SK-N-SH (cell line): Measurements from ENCODE around the gene NUS1. TPM values are rescaled to one million over a fixed set of nuclear protein-coding genes. Genes with fewer than 3 reads are reported as not detected.
A peak's percentile ranks its signal among the peaks of the same experiment; 100 is the strongest.

Experiments
- CTCF ChIA-PET: fragments of 300-600, 350-600 bp; formaldehyde crosslinking; extraction: SDS; loops from one replicate; lab custom pipeline; 2021; lab: Yijun Ruan, JAX
- POLR2A ChIA-PET: fragments of 350-600 bp; sonication (Branson Sonifier 250); formaldehyde crosslinking; extraction: SDS; loops from one replicate; lab custom pipeline; 2020; ENCODE audit warnings: antibody characterized with exemption, inconsistent platforms; lab: Yijun Ruan, JAX
- DNase-seq: peaks from one replicate; pipeline ENCODE4 v3.0.0; 2012
- H2AFZ ChIP-seq: fragments of 200-600 bp; sonication (generic); 2 replicates; pipeline ENCODE4 v1.8.1; 2016; ENCODE audit warnings: antibody characterized with exemption, mild to moderate bottlenecking, low read depth
- H3F3A ChIP-seq: fragments of 200-600 bp; sonication (generic); replicated peaks from 2 replicates; pipeline ENCODE3; 2016; ENCODE audit warnings: antibody characterized with exemption, mild to moderate bottlenecking; ENCODE audit not compliant: insufficient read depth
- H3K27ac ChIP-seq, 2 experiments: fragments of 200-500 bp in 1 of 2; fragments of 200-600 bp in 1 of 2; sonication (Bioruptor generic) in 1 of 2; sonication (generic), shearing (Covaris generic) in 1 of 2; 2 replicates each; pipeline versions ENCODE4 v1.5.1 to v1.6.1; 2014 to 2016; ENCODE audit warnings: low read depth in 2 of 2, inconsistent platforms in 1 of 2, low read length in 1 of 2, mild to moderate bottlenecking in 1 of 2, mixed read lengths in 1 of 2
- H3K27me3 ChIP-seq: fragments of 200-600 bp; sonication (generic), shearing (Covaris generic); 2 replicates; pipeline ENCODE4 v1.6.1; 2016; ENCODE audit warnings: mixed run types; ENCODE audit not compliant: insufficient read depth
- H3K36me3 ChIP-seq, 2 experiments: fragments of 200-500 bp in 1 of 2; fragments of 200-600 bp in 1 of 2; sonication (Bioruptor generic) in 1 of 2; sonication (generic) in 1 of 2; replicated peaks in 1 of 2; 2 replicates each; pipeline versions ENCODE3 to v1.5.1; 2014 to 2016; ENCODE audit warnings: low read length in 1 of 2, mild to moderate bottlenecking in 1 of 2; ENCODE audit not compliant: insufficient read depth in 2 of 2, control insufficient read depth in 1 of 2
- H3K4me1 ChIP-seq, 2 experiments: fragments of 200-500 bp in 1 of 2; fragments of 200-600 bp in 1 of 2; sonication (Bioruptor generic) in 1 of 2; sonication (generic), shearing (Covaris generic) in 1 of 2; 2 replicates each; pipeline versions ENCODE4 v1.5.1 to v1.6.1; 2014 to 2016; ENCODE audit warnings: low read depth in 1 of 2, low read length in 1 of 2, mixed run types in 1 of 2; ENCODE audit not compliant: insufficient read depth in 2 of 2, control insufficient read depth in 1 of 2
- H3K4me2 ChIP-seq: fragments of 200-600 bp; sonication (generic), shearing (Covaris generic); 2 replicates; pipeline ENCODE4 v1.6.1; 2017; ENCODE audit warnings: mixed run types
- H3K4me3 ChIP-seq, 2 experiments: fragments of 200-500 bp in 1 of 2; fragments of 200-600 bp in 1 of 2; sonication (Bioruptor generic) in 1 of 2; sonication (generic), shearing (Covaris generic) in 1 of 2; 2 replicates each; pipeline versions ENCODE4 v1.5.1 to v1.8.1; 2014 to 2016; ENCODE audit warnings: low read depth in 2 of 2, inconsistent platforms in 1 of 2, low read length in 1 of 2, mild to moderate bottlenecking in 1 of 2, mixed read lengths in 1 of 2, moderate library complexity in 1 of 2
- H3K79me2 ChIP-seq: fragments of 200-600 bp; sonication (generic); 2 replicates; pipeline ENCODE4 v1.8.1; 2017; ENCODE audit warnings: mild to moderate bottlenecking; ENCODE audit not compliant: insufficient read depth
- H3K9ac ChIP-seq: fragments of 200-600 bp; sonication (generic); 2 replicates; pipeline ENCODE4 v1.6.1; 2017; ENCODE audit warnings: mixed run types
- H3K9me2 ChIP-seq: fragments of 200-600 bp; sonication (generic); 2 replicates; pipeline ENCODE4 v1.6.1; 2017; ENCODE audit warnings: mixed run types
- H3K9me3 ChIP-seq: fragments of 200-600 bp; sonication (generic); 2 replicates; pipeline ENCODE4 v1.6.1; 2017; ENCODE audit warnings: mixed run types, mild to moderate bottlenecking, moderate library complexity
- H4K20me1 ChIP-seq: fragments of 200-600 bp; sonication (generic); 2 replicates; pipeline ENCODE4 v1.6.1; 2017; ENCODE audit warnings: mild to moderate bottlenecking, mixed run types; ENCODE audit not compliant: insufficient read depth
- CHD2 ChIP-seq: fragments of 150-350 bp; IDR thresholded peaks from 2 replicates; pipeline ENCODE4 v1.6.1; 2018; ENCODE audit warnings: low read length; ENCODE audit not compliant: partially characterized antibody
- CTCF ChIP-seq: fragments of 200-600 bp; sonication (generic); IDR thresholded peaks from 2 replicates; pipeline ENCODE4 v1.6.1; 2017; ENCODE audit warnings: antibody characterized with exemption, mild to moderate bottlenecking, moderate library complexity
- ELF1 ChIP-seq: IDR thresholded peaks from 2 replicates; pipeline ENCODE4 v1.4.0; 2012
- EP300 ChIP-seq, 2 experiments: IDR thresholded peaks; 2 replicates each; pipeline versions ENCODE4 v1.4.0 to v1.6.1; 2012; ENCODE audit warnings: borderline replicate concordance in 1 of 2, low read depth in 1 of 2, low read length in 1 of 2
- EZH2phosphoT487 ChIP-seq: fragments of 200-600 bp; sonication (generic); IDR thresholded peaks from 2 replicates; pipeline ENCODE4 v1.6.1; 2017; ENCODE audit warnings: low read depth, mixed run types, mild to moderate bottlenecking, antibody characterized with exemption, moderate library complexity, borderline replicate concordance
- FOSL2 ChIP-seq: IDR thresholded peaks from 2 replicates; pipeline ENCODE4 v1.4.0; 2012; ENCODE audit warnings: low read depth, mild to moderate bottlenecking, moderate library complexity, borderline replicate concordance
- FOXJ3 ChIP-seq: sonication (generic); formaldehyde crosslinking; IDR thresholded peaks from 2 replicates; pipeline ENCODE4 v1.5.1; 2020; ENCODE audit warnings: mild to moderate bottlenecking, missing genetic modification reagents
- FOXM1 ChIP-seq: IDR thresholded peaks from 2 replicates; pipeline ENCODE4 v1.4.0; 2012; ENCODE audit warnings: low read depth, mild to moderate bottlenecking
- GABPA ChIP-seq: IDR thresholded peaks from 2 replicates; pipeline ENCODE4 v1.4.0; 2012; ENCODE audit warnings: low read depth, mild to moderate bottlenecking
- MAX ChIP-seq: IDR thresholded peaks from 2 replicates; pipeline ENCODE4 v1.4.0; 2012; ENCODE audit warnings: low read depth
- MXI1 ChIP-seq: IDR thresholded peaks from 2 replicates; pipeline ENCODE4 v1.6.1; 2012; ENCODE audit warnings: mild to moderate bottlenecking, low read depth, low read length, improper control_type of control experiment
- NFIC ChIP-seq: IDR thresholded peaks from 2 replicates; pipeline ENCODE4 v1.4.0; 2012; ENCODE audit warnings: borderline replicate concordance
- PBX3 ChIP-seq: IDR thresholded peaks from 2 replicates; pipeline ENCODE4; 2012
- RAD21 ChIP-seq: IDR thresholded peaks from 2 replicates; pipeline ENCODE4 v1.6.1; 2012; ENCODE audit warnings: mild to moderate bottlenecking, low read length
- RCOR1 ChIP-seq: fragments of 150-350 bp; IDR thresholded peaks from 2 replicates; pipeline ENCODE4 v1.6.1; 2017; ENCODE audit warnings: antibody characterized with exemption, low read length
- REST ChIP-seq: IDR thresholded peaks from 2 replicates; pipeline ENCODE4 v1.6.1; 2012; ENCODE audit warnings: mild to moderate bottlenecking, low read depth, low read length, moderate library complexity
- RFX5 ChIP-seq: IDR thresholded peaks from 2 replicates; pipeline ENCODE4 v1.6.1; 2012; ENCODE audit warnings: mild to moderate bottlenecking, improper control_type of control experiment, low read length
- RXRA ChIP-seq: IDR thresholded peaks from 2 replicates; pipeline ENCODE4 v1.4.0; 2012; ENCODE audit warnings: low read depth, mild to moderate bottlenecking, borderline replicate concordance
- SIN3A ChIP-seq: IDR thresholded peaks from 2 replicates; pipeline ENCODE4 v1.6.1; 2012; ENCODE audit warnings: low read depth, mild to moderate bottlenecking, low read length, moderate library complexity, borderline replicate concordance
- SMC3 ChIP-seq: IDR thresholded peaks from 2 replicates; pipeline ENCODE4 v1.6.1; 2012; ENCODE audit warnings: low read depth, low read length, improper control_type of control experiment
- TAF1 ChIP-seq: IDR thresholded peaks from 2 replicates; pipeline ENCODE4 v1.6.1; 2012; ENCODE audit warnings: low read depth, mild to moderate bottlenecking, low read length, moderate library complexity, borderline replicate concordance
- TCF12 ChIP-seq: IDR thresholded peaks from 2 replicates; pipeline ENCODE4 v1.4.0; 2012
- TEAD4 ChIP-seq: IDR thresholded peaks from 2 replicates; pipeline ENCODE4 v1.4.0; 2012; ENCODE audit warnings: mild to moderate bottlenecking, borderline replicate concordance; ENCODE audit not compliant: insufficient read depth
- YY1 ChIP-seq: IDR thresholded peaks from 2 replicates; pipeline ENCODE4 v1.4.0; 2012; ENCODE audit warnings: low read depth, mild to moderate bottlenecking
- WGBS: methylation state at CpG from one replicate; pipeline ENCODE4 v1.1.6; 2017; ENCODE audit warnings: low lambda C conversion rate; 5-methylcytosine and 5-hydroxymethylcytosine counted together
- polyA plus RNA-seq, 3 experiments: library from polyadenylated mRNA; depleted of rRNA; stranded (reverse); fragments of >200 nt; gene quantifications; 2 replicates each; pipeline ENCODE4 v1.2.3, GENCODE V29; 2012
- TF ChIP-seq, protein P1 (sequence below): IDR thresholded peaks from 2 replicates; pipeline ENCODE4 v1.4.0; 2012; ENCODE audit warnings: low read depth, borderline replicate concordance

Gene NUS1
- 8.9 and 9.1 TPM in 2 replicates for polyA plus RNA-seq (2012; rRNA removed)
- polyA plus RNA-seq (2012; cell fraction: cytosol; rRNA removed), result 17.2 and 21.6 TPM in 2 replicates
- polyA plus RNA-seq (2012; cell fraction: nucleus; rRNA removed), result 2.8 and 6.2 TPM in 2 replicates

DNA sequence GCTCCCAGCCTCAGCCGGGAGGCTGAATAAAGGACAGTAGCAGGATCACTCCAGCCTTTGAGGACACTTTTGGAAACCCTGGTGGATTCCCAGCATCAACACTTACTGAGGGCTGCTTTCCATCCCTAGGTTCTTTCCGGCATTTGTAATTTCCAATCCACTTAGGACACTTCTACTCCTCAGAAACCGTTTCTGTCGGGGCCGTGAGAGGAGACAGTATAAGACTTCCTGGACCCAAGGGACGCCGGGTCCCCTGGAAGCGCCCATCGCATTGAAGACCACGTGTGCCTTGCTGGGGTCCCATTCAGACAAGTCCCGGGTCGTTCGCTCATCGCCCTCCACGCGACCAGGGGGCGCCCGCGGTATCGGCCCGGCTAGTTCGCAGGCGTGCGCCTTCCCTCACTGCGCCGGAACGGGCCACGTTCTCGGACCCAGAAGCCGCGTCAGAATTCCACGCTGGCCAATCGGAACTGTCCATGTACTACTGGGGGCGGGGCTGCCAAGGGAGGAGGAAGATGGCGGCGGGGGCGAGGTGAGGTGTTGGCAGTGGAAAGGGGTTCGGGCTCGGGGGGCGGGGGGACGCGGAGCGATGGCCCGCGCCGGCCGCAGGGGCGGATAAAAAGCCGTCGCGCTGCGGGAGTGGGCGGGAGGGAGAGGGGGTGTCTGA is at the start of gene NUS1:
Gene NUS1, plus strand, starts transcription at position 479 of the 667 bp plus-strand sequence. CDS start 202 bp downstream, outside the sequence.
- Histone ChIP-seq H3K9me3 (no peaks in the 10 kb centered on the region), H3K79me2 (peaks cover 44% of the 10 kb centered on the region), H2AFZ (peak within 1 kb of the TSS; percentile 100), H3K27me3 (no peaks in the 10 kb centered on the region), H3K4me1 (peaks cover 0 to 12% of the 10 kb centered on the region in 2 experiments; a peak in 2 of 4 replicates), H3K36me3 (peaks cover 0 to 3% of the 10 kb centered on the region in 2 experiments), H3F3A (no peaks in the 10 kb centered on the region), H4K20me1 (peaks cover 35% of the 10 kb centered on the region), H3K4me3 (peak within 1 kb of the TSS; percentile 79 to 98)
- WGBS, result 1% methylated on average over 42 of the region's 53 CpGs
- peak; percentile 95 for DNase-seq
- TF ChIP-seq MAX (peak; percentile 83), FOXJ3 (no peak), CTCF (peak; percentile 87), REST (0 out of 2 replicates have a peak, but pooled peaks have one; percentile 47), TAF1 (peak; percentile 86), RFX5 (no peak), FOSL2 (no peak), FOXM1 (no peak), EZH2phosphoT487 (no peak), NFIC (0 out of 2 replicates have a peak, but pooled peaks have one; percentile 25), RXRA (no peak), MXI1 (peak; percentile 98), ELF1 (peak; percentile 53; the same call in 1 of the 2 replicates), RAD21 (no peak), YY1 (peak; percentile 88), TCF12 (peak; percentile 36; the same call in 1 of the 2 replicates), EP300 (IDR thresholded peaks at IDR 0.05; ENCODE audit: borderline replicate concordance in 1 of 2, low read depth in 1 of 2, low read length in 1 of 2) (peak in 1 of 2 experiments; percentile 30; a peak in 1 of 4 replicates), PBX3 (peak; percentile 24; the same call in 1 of the 2 replicates), GABPA (peak; percentile 74), CHD2 (peak; percentile 73), TEAD4 (0 out of 2 replicates have a peak, but pooled peaks have one; percentile 21), SIN3A (peak; percentile 58; the same call in 1 of the 2 replicates), SMC3 (no peak), RCOR1 (no peak)
- TF ChIP-seq, protein P1, sequence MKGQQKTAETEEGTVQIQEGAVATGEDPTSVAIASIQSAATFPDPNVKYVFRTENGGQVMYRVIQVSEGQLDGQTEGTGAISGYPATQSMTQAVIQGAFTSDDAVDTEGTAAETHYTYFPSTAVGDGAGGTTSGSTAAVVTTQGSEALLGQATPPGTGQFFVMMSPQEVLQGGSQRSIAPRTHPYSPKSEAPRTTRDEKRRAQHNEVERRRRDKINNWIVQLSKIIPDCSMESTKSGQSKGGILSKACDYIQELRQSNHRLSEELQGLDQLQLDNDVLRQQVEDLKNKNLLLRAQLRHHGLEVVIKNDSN, result peak; percentile 79
- TF ChIP-seq, all 33 proteins: peak for 16
- Histone ChIP-seq H3K9me2 (no peaks in the 10 kb centered on the region), H3K4me2 (peak within 1 kb of the TSS; percentile 91), H3K27ac (peak within 1 kb of the TSS in 1 of 2 experiments; percentile 57; a peak in 2 of 4 replicates), H3K9ac (peak within 1 kb of the TSS; percentile 69)
- ChIA-PET CTCF (no interaction called here), POLR2A (no interaction called here)
